PC-9 (cell line): ENCODE measurements around the gene ZC4H2. TPM values are rescaled to one million over a fixed set of nuclear protein-coding genes. Genes with fewer than 3 reads are reported as not detected.
"Not testable (repeated sequence)": the region's sequence is repeated elsewhere in the genome, so short reads cannot be mapped to it uniquely, and the experiment has no call there.

Experiments
- BruUV-seq: library from RNA; stranded (reverse); fragments of 400-500 nt; replicated peaks from 2 replicates; lab custom pipeline; 2021; lab: Mats Ljungman, UMichigan
- CTCF ChIA-PET: fragments of 300-600 bp; sonication (Branson Sonifier 250); formaldehyde crosslinking; loops from one replicate; lab custom pipeline; 2022; ENCODE audit warnings: antibody characterized with exemption; lab: Charles Lee
- POLR2A ChIA-PET: fragments of 300-600 bp; sonication (Branson Sonifier 250); formaldehyde crosslinking; loops from one replicate; lab custom pipeline; 2022; ENCODE audit warnings: antibody characterized with exemption; ENCODE audit not compliant: unreplicated experiment; lab: Charles Lee
- DNase-seq, 2 experiments: peaks; one replicate each; pipeline versions ENCODE4 v3.0.0 to v3.0.0-alpha.2; 2015 to 2022; ENCODE audit warnings: mixed read lengths in 1 of 2
- H2AFZ ChIP-seq: fragments of 200-600 bp; sonication (generic); 2 replicates; pipeline ENCODE4 v1.8.1; 2017; ENCODE audit warnings: antibody characterized with exemption
- H3F3A ChIP-seq: fragments of 200-600 bp; sonication (generic); 2 replicates; pipeline ENCODE4 v1.8.1; 2017; ENCODE audit warnings: antibody characterized with exemption, mild to moderate bottlenecking, low read depth; ENCODE audit not compliant: insufficient read depth
- H3K27ac ChIP-seq: fragments of 200-600 bp; sonication (generic); 2 replicates; pipeline ENCODE4 v1.6.1; 2016; ENCODE audit warnings: mixed run types
- H3K27me3 ChIP-seq: fragments of 200-600 bp; sonication (generic); 2 replicates; pipeline ENCODE4 v1.6.1; 2016; ENCODE audit warnings: low read depth, mixed run types; ENCODE audit not compliant: insufficient read depth
- H3K36me3 ChIP-seq: fragments of 200-600 bp; sonication (generic); 2 replicates; pipeline ENCODE4 v1.6.1; 2016; ENCODE audit warnings: low read depth, mixed run types
- H3K4me1 ChIP-seq: fragments of 200-600 bp; sonication (generic); replicated peaks from 2 replicates; pipeline ENCODE4 v1.6.1; 2016; ENCODE audit warnings: mixed run types; ENCODE audit not compliant: insufficient read depth
- H3K4me2 ChIP-seq: fragments of 200-600 bp; sonication (generic); 2 replicates; pipeline ENCODE4 v1.6.1; 2017; ENCODE audit warnings: mixed run types
- H3K4me3 ChIP-seq: fragments of 200-600 bp; sonication (generic); 2 replicates; pipeline ENCODE4 v1.6.1; 2016; ENCODE audit warnings: mixed run types
- H3K79me2 ChIP-seq: fragments of 200-600 bp; sonication (generic); 2 replicates; pipeline ENCODE4 v1.6.1; 2017; ENCODE audit warnings: low read depth, mixed run types
- H3K9me2 ChIP-seq: fragments of 200-600 bp; sonication (generic); 2 replicates; pipeline ENCODE4 v1.8.1; 2017; ENCODE audit warnings: mild to moderate bottlenecking; ENCODE audit not compliant: insufficient read depth
- H3K9me3 ChIP-seq: fragments of 200-600 bp; sonication (generic); 2 replicates; pipeline ENCODE4 v1.8.1; 2016; ENCODE audit warnings: low read depth; ENCODE audit not compliant: insufficient read depth
- H4K20me1 ChIP-seq: fragments of 200-600 bp; sonication (generic); 2 replicates; pipeline ENCODE4 v1.8.1; 2017; ENCODE audit not compliant: insufficient read depth
- EZH2 ChIP-seq: fragments of 200-600 bp; sonication (generic); IDR thresholded peaks from 2 replicates; pipeline ENCODE4 v1.8.0; 2017; ENCODE audit warnings: antibody characterized with exemption, low read depth
- intact Hi-C: fragments of 100-400 bp; cut with micrococcal nuclease; formaldehyde crosslinking; loops from one replicate; pipeline ENCODE4 v1.10.0; 2022; ENCODE audit not compliant: unreplicated experiment
- total RNA-seq: library from RNA; stranded (reverse); gene quantifications from 2 replicates; pipeline ENCODE4 v1.2.3, GENCODE V29; 2021
- TF ChIP-seq, protein P1 (sequence below): fragments of 200-600 bp; sonication (generic); conservative IDR thresholded peaks from 2 replicates; pipeline ENCODE4 v1.6.1; 2017; ENCODE audit warnings: mixed run types, antibody characterized with exemption, mild to moderate bottlenecking, moderate library complexity

ZC4H2 gene
- total RNA-seq, 1 experiment from 2014 or later = 1.1 TPM

- Histone ChIP-seq H2AFZ (no peak overlapping the region), H3K36me3 (no peaks in the 10 kb centered on the region), H3K4me2 (no peak overlapping the region), H3K79me2 (no peaks in the 10 kb centered on the region), H3K27ac (no peak overlapping the region), H3K27me3 (no peaks in the 10 kb centered on the region), H3K9me3 (no peaks in the 10 kb centered on the region), H3K9me2 (no peaks in the 10 kb centered on the region), H3K4me1 (no peaks in the 10 kb centered on the region), H3K4me3 (no peak overlapping the region), H3F3A (no peaks in the 10 kb centered on the region), H4K20me1 (no peaks in the 10 kb centered on the region)
- BruUV-seq = no TSS peak
- TF ChIP-seq, protein P1, sequence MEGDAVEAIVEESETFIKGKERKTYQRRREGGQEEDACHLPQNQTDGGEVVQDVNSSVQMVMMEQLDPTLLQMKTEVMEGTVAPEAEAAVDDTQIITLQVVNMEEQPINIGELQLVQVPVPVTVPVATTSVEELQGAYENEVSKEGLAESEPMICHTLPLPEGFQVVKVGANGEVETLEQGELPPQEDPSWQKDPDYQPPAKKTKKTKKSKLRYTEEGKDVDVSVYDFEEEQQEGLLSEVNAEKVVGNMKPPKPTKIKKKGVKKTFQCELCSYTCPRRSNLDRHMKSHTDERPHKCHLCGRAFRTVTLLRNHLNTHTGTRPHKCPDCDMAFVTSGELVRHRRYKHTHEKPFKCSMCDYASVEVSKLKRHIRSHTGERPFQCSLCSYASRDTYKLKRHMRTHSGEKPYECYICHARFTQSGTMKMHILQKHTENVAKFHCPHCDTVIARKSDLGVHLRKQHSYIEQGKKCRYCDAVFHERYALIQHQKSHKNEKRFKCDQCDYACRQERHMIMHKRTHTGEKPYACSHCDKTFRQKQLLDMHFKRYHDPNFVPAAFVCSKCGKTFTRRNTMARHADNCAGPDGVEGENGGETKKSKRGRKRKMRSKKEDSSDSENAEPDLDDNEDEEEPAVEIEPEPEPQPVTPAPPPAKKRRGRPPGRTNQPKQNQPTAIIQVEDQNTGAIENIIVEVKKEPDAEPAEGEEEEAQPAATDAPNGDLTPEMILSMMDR = no peak
- TF ChIP-seq EZH2 = no peak
- POLR2A ChIA-PET = no interaction called here
- intact Hi-C loops = no loop called here
- CTCF ChIA-PET = no interaction called here
- DNase-seq = no peak
Measured at GRCh38 chrX:65009459-65009858, 33.2 kb upstream of the ZC4H2 start.

DNA sequence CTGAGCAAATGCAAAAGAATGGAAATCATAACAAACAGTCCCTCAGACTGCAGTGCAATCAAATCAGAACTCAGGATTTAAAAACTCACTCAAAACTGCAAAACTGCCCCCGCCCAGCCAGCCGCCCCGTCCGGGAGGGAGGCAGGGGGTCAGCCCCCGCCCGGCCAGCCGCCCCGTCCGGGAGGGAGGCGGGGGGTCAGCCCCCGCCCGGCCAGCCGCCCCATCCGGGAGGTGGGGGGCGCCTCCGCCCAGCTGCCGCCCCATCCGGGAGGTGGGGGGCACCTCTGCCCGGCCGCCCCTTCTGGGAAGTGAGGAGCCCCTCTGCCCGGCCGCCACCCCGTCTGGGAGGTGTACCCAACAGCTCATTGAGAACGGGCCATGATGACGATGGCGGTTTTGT lies 26.0 kb upstream of the ZC4H2 start:
- CTCF ChIA-PET, H4K20me1 ChIP-seq, H2AFZ ChIP-seq, POLR2A ChIA-PET, H3K9me2 ChIP-seq, BruUV-seq, DNase-seq, H3K27ac ChIP-seq, H3K79me2 ChIP-seq, H3F3A ChIP-seq, intact Hi-C loops, H3K9me3 ChIP-seq, H3K4me1 ChIP-seq, H3K4me2 ChIP-seq, H3K27me3 ChIP-seq, H3K36me3 ChIP-seq, H3K4me3 ChIP-seq: not testable (repeated sequence)

DNA sequence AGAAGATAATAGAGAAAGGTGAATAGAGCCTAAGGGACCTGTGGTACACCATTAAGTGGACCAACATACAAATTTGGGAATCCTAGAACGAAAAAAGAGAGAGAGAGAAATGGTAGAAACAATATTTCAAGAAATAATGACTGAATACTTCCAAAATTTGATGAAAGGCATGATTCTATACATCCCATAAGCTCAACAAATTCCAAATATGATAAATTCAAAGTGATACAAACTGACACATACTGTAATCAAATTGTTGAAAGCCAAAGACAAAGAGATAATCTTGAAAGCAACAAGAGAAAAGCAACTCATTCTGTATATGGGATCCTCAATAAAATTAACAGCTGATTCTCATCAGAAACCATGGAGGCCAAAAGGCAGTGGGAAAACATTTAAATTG lies 20.6 kb upstream of the ZC4H2 start:
- H3K9me3 ChIP-seq = no peaks in the 10 kb centered on the region
- H3K4me1 ChIP-seq = no peaks in the 10 kb centered on the region
- no peak overlapping the region for H2AFZ ChIP-seq
- H3K4me2 ChIP-seq = no peak overlapping the region
- intact Hi-C loops = no loop called here
- TF ChIP-seq, protein P1 = no peak
- TF ChIP-seq EZH2 = no peak
- DNase-seq = no peak
- no peaks in the 10 kb centered on the region for H3K79me2 ChIP-seq
- no TSS peak for BruUV-seq
- no peaks in the 10 kb centered on the region for H4K20me1 ChIP-seq
- ChIA-PET POLR2A (no interaction called here), CTCF (no interaction called here)
- H3K27me3 ChIP-seq = no peaks in the 10 kb centered on the region
- no peaks in the 10 kb centered on the region for H3K36me3 ChIP-seq
- H3F3A ChIP-seq = no peaks in the 10 kb centered on the region
- no peaks in the 10 kb centered on the region for H3K9me2 ChIP-seq
- no peak overlapping the region for H3K27ac ChIP-seq
- H3K4me3 ChIP-seq = no peak overlapping the region

- POLR2A ChIA-PET = no interaction called here
Measured at GRCh38 chrX:64994131-64994798, 18.0 kb upstream of the ZC4H2 start.

More at GRCh38 chrX:64994131-64994798, 18.0 kb upstream of the ZC4H2 start:
- TF ChIP-seq, protein P1 = no peak
- no peak for TF ChIP-seq EZH2
- Histone ChIP-seq H3K9me2 (no peaks in the 10 kb centered on the region), H2AFZ (no peak overlapping the region), H3K27ac (no peak overlapping the region), H3K4me2 (no peak overlapping the region), H4K20me1 (no peaks in the 10 kb centered on the region), H3K79me2 (no peaks in the 10 kb centered on the region), H3K9me3 (no peaks in the 10 kb centered on the region), H3K36me3 (no peaks in the 10 kb centered on the region), H3K4me1 (no peaks in the 10 kb centered on the region), H3K27me3 (no peaks in the 10 kb centered on the region), H3K4me3 (no peak overlapping the region), H3F3A (no peaks in the 10 kb centered on the region)
- no peak for DNase-seq
- CTCF ChIA-PET = no interaction called here
- intact Hi-C loops = no loop called here
- no TSS peak for BruUV-seq
